Ascending aorta (tissue), 2 donors: ENCODE data around the gene HPCAL4. TPM values are rescaled to one million over a fixed set of nuclear protein-coding genes. Genes with fewer than 3 reads are reported as not detected.

ENCODE experiments used
- DNase-seq, 2 donors: peaks; one replicate each; pipeline ENCODE4 v3.0.0-alpha.2; 2019; ENCODE audit warnings: low spot score in 2 of 2
- H3K27ac ChIP-seq, 2 donors: fragments of 200-600 bp; sonication (generic); one replicate each; pipeline ENCODE4 v1.5.1; 2016 to 2017; ENCODE audit warnings: mild to moderate bottlenecking in 1 of 2
- H3K27me3 ChIP-seq: fragments of 200-600 bp; sonication (generic); one replicate; pipeline ENCODE4 v1.5.1; 2017
- H3K36me3 ChIP-seq, 2 donors: fragments of 200-600 bp; sonication (generic); one replicate each; pipeline ENCODE4 v1.5.1; 2016
- H3K4me1 ChIP-seq, 2 donors: fragments of 200-600 bp; sonication (generic); one replicate each; pipeline ENCODE4 v1.5.1; 2016 to 2017; ENCODE audit warnings: mild to moderate bottlenecking in 1 of 2
- H3K4me3 ChIP-seq, 2 donors: fragments of 200-600 bp; sonication (generic); one replicate each; pipeline ENCODE4 v1.5.1; 2016 to 2017; ENCODE audit warnings: mild to moderate bottlenecking in 1 of 2
- H3K9me3 ChIP-seq, 2 donors: fragments of 200-600 bp; sonication (generic); one replicate each; pipeline ENCODE4 v1.5.1; 2016
- intact Hi-C: fragments of 100-400 bp; cut with DNase I; formaldehyde crosslinking; loops from one replicate; pipeline ENCODE4 v1.15.1; 2023
- total RNA-seq: library from RNA; depleted of rRNA; stranded (reverse); fragments of >200 nt; gene quantifications from one replicate; pipeline ENCODE4 v1.1.0, GENCODE V29; 2016
- TF ChIP-seq, protein P1 (sequence below), 3 experiments: fragments of 200-600 bp in 2 of 3; fragments of 450-650 bp in 1 of 3; sonication (generic) in 2 of 3; IDR thresholded peaks; one replicate each; pipeline ENCODE4 v1.5.1; 2016 to 2019; ENCODE audit warnings: antibody characterized with exemption in 3 of 3, mild to moderate bottlenecking in 1 of 3, moderate library complexity in 1 of 3

HPCAL4 gene
- not detected for total RNA-seq

- Histone ChIP-seq H3K4me1 (peaks cover 4 to 15% of the 10 kb centered on the region in 2 donors), H3K36me3 (no peaks in the 10 kb centered on the region), H3K27me3 (peaks cover 8% of the 10 kb centered on the region), H3K4me3 (peak within 1 kb of the TSS; percentile 42 to 63), H3K27ac (no peak within 1 kb of the TSS), H3K9me3 (no peaks in the 10 kb centered on the region)
- intact Hi-C loops: no loop called here
- TF ChIP-seq, protein P1, sequence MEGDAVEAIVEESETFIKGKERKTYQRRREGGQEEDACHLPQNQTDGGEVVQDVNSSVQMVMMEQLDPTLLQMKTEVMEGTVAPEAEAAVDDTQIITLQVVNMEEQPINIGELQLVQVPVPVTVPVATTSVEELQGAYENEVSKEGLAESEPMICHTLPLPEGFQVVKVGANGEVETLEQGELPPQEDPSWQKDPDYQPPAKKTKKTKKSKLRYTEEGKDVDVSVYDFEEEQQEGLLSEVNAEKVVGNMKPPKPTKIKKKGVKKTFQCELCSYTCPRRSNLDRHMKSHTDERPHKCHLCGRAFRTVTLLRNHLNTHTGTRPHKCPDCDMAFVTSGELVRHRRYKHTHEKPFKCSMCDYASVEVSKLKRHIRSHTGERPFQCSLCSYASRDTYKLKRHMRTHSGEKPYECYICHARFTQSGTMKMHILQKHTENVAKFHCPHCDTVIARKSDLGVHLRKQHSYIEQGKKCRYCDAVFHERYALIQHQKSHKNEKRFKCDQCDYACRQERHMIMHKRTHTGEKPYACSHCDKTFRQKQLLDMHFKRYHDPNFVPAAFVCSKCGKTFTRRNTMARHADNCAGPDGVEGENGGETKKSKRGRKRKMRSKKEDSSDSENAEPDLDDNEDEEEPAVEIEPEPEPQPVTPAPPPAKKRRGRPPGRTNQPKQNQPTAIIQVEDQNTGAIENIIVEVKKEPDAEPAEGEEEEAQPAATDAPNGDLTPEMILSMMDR (IDR thresholded peaks at IDR 0.05): no peak
- peak; percentile 64 to 89 for DNase-seq
Measured at GRCh38 chr1:39691383-39692151, at the start of gene HPCAL4. HPCAL4 (minus strand) TSS chr1:39691433; CDS start chr1:39684603, 6,830 bp downstream.

GRCh38 chr1:39738622-39739366, 47.6 kb upstream of the HPCAL4 start, which contains the start of gene PPIE:
PPIE (plus strand) TSS chr1:39738882; CDS start chr1:39738901, 19 bp downstream.
- TF ChIP-seq, protein P1 (IDR thresholded peaks at IDR 0.05): no peak
- DNase-seq: peak; percentile 49 to 95
- intact Hi-C loops: no loop called here

DNA sequence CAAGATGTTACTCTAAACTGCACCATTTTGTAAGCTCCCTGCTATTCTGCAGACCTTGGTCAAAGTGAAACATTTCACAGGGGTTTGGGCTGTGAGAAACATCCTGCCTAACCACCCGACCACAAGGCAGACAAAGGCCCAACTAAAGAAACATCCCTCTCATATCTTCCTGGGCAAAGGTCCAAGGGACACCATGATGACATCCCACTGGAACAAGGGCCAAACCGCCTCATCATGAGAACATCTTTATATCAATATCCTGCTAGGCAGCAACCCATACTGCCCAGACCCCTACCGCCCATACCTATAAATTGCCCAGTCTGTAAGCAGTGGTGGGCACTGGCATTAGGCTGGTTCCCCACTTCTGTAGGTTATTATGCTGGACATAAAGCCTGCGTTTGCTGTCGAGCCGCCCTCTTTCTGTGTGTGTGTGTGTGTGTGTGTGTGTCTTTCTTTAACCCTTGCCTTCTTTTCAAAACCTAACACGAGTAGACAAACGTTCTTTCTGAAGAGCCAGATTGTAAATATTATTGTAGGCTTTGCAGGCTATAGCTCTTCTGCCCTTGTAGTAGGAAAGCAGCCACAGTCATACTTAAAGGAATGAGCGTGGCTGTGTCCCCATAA, 46.4 kb upstream of the HPCAL4 start:
- Histone ChIP-seq H3K9me3 (no peaks in the 10 kb centered on the region), H3K4me3 (no peak overlapping the region), H3K4me1 (peaks cover 0 to 9% of the 10 kb centered on the region in 2 donors), H3K27me3 (no peaks in the 10 kb centered on the region), H3K36me3 (peaks cover 13 to 16% of the 10 kb centered on the region in 2 donors), H3K27ac (no peak overlapping the region)
- DNase-seq: no peak
- intact Hi-C loops: no loop called here
- TF ChIP-seq, protein P1 (IDR thresholded peaks at IDR 0.05): no peak

More at GRCh38 chr1:39738622-39739366, 47.6 kb upstream of the HPCAL4 start, which contains the start of gene PPIE:
- Histone ChIP-seq H3K4me3 (peak within 1 kb of the TSS; percentile 66 to 75), H3K27ac (peak within 1 kb of the TSS; percentile 50 to 78), H3K36me3 (peaks cover 25 to 28% of the 10 kb centered on the region in 2 donors), H3K9me3 (no peaks in the 10 kb centered on the region), H3K27me3 (no peaks in the 10 kb centered on the region), H3K4me1 (peaks cover 0 to 7% of the 10 kb centered on the region in 2 donors)

DNA sequence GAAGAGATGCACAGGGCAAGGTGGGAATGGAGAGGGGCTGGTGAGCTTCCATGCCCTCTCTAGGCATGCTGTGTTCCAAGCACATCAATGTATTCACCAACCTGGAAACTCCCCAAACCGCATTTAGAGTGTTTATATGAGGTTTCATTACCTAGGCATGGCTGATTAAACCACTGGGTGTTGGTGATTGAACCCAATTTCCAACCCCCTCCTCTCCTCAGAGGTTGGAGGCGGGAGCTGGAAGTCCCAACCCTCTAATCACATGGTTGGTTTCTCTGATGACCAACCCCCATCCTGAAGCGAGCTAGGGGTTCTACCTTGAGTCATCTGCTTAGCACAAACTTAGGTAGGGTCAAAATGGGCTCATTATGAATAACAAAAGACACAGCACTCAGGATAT, 44.5 kb upstream of the HPCAL4 start:
- no peaks in the 10 kb centered on the region for H3K9me3 ChIP-seq
- H3K27ac ChIP-seq: no peak overlapping the region
- TF ChIP-seq, protein P1 (IDR thresholded peaks at IDR 0.05): no peak
- intact Hi-C loops: no loop called here
- H3K4me1 ChIP-seq: peaks cover 0 to 9% of the 10 kb centered on the region in 2 donors
- DNase-seq: no peak
- no peak overlapping the region for H3K4me3 ChIP-seq
- no peaks in the 10 kb centered on the region for H3K27me3 ChIP-seq
- peaks cover 0 to 1% of the 10 kb centered on the region in 2 donors for H3K36me3 ChIP-seq

- Histone ChIP-seq H3K4me3 (no peak overlapping the region), H3K27me3 (no peaks in the 10 kb centered on the region), H3K4me1 (peaks cover 0 to 2% of the 10 kb centered on the region in 2 donors), H3K36me3 (no peaks in the 10 kb centered on the region), H3K9me3 (no peaks in the 10 kb centered on the region), H3K27ac (no peak overlapping the region)
- TF ChIP-seq, protein P1 (IDR thresholded peaks at IDR 0.05): no peak
- intact Hi-C loops: no loop called here
- no peak for DNase-seq
Measured at GRCh38 chr1:39733161-39733560, 41.9 kb upstream of the HPCAL4 start.
